DOHH2 (cell line): Measurements from ENCODE around the gene PEX5.

Source experiments
- H3F3A ChIP-seq: fragments of 200-600 bp; sonication (generic), shearing (Covaris generic); 2 replicates; pipeline ENCODE4 v1.6.0; 2016; ENCODE audit warnings: antibody characterized with exemption, mild to moderate bottlenecking; ENCODE audit not compliant: control insufficient read depth, insufficient read depth
- H3K27ac ChIP-seq: fragments of 200-600 bp; sonication (generic); 2 replicates; pipeline ENCODE4 v1.5.1; 2014; ENCODE audit warnings: low read depth, mild to moderate bottlenecking, low read length, moderate library complexity
- H3K27me3 ChIP-seq: fragments of 200-600 bp; sonication (generic); 2 replicates; pipeline ENCODE4 v1.6.1; 2014; ENCODE audit warnings: mild to moderate bottlenecking, low read length, mixed read lengths; ENCODE audit not compliant: control insufficient read depth
- H3K36me3 ChIP-seq: fragments of 200-600 bp; sonication (generic); 2 replicates; pipeline ENCODE4 v1.6.1; 2014; ENCODE audit warnings: mild to moderate bottlenecking, low read length, moderate library complexity, mixed read lengths; ENCODE audit not compliant: control insufficient read depth
- H3K4me1 ChIP-seq: fragments of 200-600 bp; sonication (generic); 2 replicates; pipeline ENCODE4 v1.6.1; 2014; ENCODE audit warnings: mild to moderate bottlenecking, low read length, mixed read lengths; ENCODE audit not compliant: control insufficient read depth
- H3K4me2 ChIP-seq: fragments of 200-600 bp; sonication (generic); 2 replicates; pipeline ENCODE4 v1.6.0; 2014; ENCODE audit warnings: mild to moderate bottlenecking, low read length, moderate library complexity
- H3K4me3 ChIP-seq: fragments of 200-600 bp; sonication (generic); 2 replicates; pipeline ENCODE4 v1.5.1; 2014; ENCODE audit warnings: mild to moderate bottlenecking, low read length, mixed read lengths
- H3K79me2 ChIP-seq: fragments of 200-600 bp; sonication (generic); 2 replicates; pipeline ENCODE4 v1.6.1; 2014; ENCODE audit warnings: mild to moderate bottlenecking, low read length, mixed read lengths; ENCODE audit not compliant: control insufficient read depth
- H3K9me2 ChIP-seq: fragments of 200-600 bp; sonication (generic); replicated peaks from 2 replicates; pipeline ENCODE4 v1.6.1; 2014; ENCODE audit warnings: mild to moderate bottlenecking, low read length, mixed read lengths; ENCODE audit not compliant: control insufficient read depth
- H3K9me3 ChIP-seq: fragments of 200-600 bp; sonication (generic); 2 replicates; pipeline ENCODE4 v1.6.1; 2014; ENCODE audit warnings: antibody characterized with exemption, low read length, mixed read lengths; ENCODE audit not compliant: control insufficient read depth, insufficient read depth
- H4K20me1 ChIP-seq: fragments of 200-600 bp; sonication (generic); 2 replicates; pipeline ENCODE4 v1.6.0; 2014; ENCODE audit warnings: low read depth, mild to moderate bottlenecking, antibody characterized with exemption, low read length, moderate library complexity; ENCODE audit not compliant: control insufficient read depth, insufficient read depth
- EZH2phosphoT487 ChIP-seq: fragments of 200-600 bp; sonication (generic); IDR thresholded peaks from 2 replicates; pipeline ENCODE4 v1.6.1; 2017; ENCODE audit warnings: borderline replicate concordance, mild to moderate bottlenecking, antibody characterized with exemption, low read length, moderate library complexity, mixed read lengths
- TF ChIP-seq, protein P1 (sequence below): fragments of 200-600 bp; sonication (generic); IDR thresholded peaks from one replicate; pipeline ENCODE4 v1.5.1; 2014; ENCODE audit warnings: antibody characterized with exemption, mild to moderate bottlenecking, low read depth, low read length; ENCODE audit not compliant: poor library complexity, severe bottlenecking

The PEX5 gene

DNA sequence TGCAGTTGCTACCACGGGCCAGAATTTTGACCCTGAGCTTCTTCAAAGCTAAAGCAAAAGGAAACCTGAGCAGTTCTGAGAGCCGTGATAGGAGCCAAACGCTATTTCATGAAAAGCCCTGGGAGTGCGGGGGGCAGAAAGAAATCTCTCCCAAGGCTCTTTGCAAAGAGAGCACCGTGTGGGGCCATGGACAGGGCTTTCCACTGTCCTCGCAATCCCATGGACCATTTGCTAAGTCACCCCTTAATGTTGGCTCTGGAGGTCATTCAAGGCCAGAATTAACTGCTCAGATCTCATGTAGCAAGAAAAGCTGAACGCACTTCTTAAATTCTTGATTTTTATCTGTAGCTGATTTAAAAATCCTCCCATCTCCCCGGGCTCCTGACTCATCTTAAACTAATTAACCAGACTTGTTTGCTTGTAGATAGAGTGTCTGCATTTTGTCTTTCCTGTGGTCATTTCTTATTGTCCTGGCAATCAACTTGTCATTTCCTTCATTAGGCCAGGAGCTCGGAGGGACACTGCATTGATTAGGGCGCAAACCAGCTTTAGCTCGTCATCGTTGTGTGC, 34.5 kb upstream of the PEX5 start:
- Histone ChIP-seq H3K27ac (no peak overlapping the region), H3K27me3 (no peaks in the 10 kb centered on the region), H3K9me3 (no peaks in the 10 kb centered on the region), H3K4me2 (no peak overlapping the region), H3K79me2 (no peaks in the 10 kb centered on the region), H3K4me1 (no peaks in the 10 kb centered on the region), H3F3A (no peaks in the 10 kb centered on the region), H4K20me1 (no peaks in the 10 kb centered on the region), H3K36me3 (no peaks in the 10 kb centered on the region), H3K9me2 (no peaks in the 10 kb centered on the region), H3K4me3 (no peak overlapping the region)
- TF ChIP-seq EZH2phosphoT487: no peak
- TF ChIP-seq, protein P1, sequence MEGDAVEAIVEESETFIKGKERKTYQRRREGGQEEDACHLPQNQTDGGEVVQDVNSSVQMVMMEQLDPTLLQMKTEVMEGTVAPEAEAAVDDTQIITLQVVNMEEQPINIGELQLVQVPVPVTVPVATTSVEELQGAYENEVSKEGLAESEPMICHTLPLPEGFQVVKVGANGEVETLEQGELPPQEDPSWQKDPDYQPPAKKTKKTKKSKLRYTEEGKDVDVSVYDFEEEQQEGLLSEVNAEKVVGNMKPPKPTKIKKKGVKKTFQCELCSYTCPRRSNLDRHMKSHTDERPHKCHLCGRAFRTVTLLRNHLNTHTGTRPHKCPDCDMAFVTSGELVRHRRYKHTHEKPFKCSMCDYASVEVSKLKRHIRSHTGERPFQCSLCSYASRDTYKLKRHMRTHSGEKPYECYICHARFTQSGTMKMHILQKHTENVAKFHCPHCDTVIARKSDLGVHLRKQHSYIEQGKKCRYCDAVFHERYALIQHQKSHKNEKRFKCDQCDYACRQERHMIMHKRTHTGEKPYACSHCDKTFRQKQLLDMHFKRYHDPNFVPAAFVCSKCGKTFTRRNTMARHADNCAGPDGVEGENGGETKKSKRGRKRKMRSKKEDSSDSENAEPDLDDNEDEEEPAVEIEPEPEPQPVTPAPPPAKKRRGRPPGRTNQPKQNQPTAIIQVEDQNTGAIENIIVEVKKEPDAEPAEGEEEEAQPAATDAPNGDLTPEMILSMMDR: no peak

DNA sequence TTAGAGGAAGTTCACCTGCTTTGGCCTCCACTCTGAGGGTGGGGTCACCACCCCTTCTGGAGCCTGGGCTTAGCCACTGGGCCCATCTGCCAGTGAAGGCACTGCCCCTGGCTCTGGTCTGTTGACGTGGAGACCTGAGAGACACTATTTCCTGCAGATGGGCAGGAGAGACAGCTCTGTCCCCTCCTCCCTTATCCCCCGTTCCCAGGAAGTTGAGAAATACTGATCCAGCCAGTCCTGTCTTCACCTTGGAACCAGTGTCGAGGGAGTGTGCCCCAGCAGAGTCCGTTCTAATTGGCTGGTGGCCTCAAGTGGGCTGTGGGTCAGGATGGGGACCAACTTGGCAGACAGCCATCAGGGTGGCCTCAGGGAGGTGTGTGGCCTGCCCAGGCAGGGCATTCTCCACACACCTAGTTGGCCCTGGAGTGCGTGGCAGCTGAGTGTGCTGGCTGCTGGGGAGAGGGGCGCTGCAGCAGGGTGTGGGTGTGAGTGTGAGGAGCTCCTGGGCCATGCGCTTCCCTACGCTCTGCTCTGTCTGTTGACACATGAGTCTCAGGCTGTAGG, 33.9 kb upstream of the PEX5 start:
- Histone ChIP-seq H3K27ac (no peak overlapping the region), H3K79me2 (no peaks in the 10 kb centered on the region), H3K27me3 (no peaks in the 10 kb centered on the region), H4K20me1 (no peaks in the 10 kb centered on the region), H3K4me1 (no peaks in the 10 kb centered on the region), H3K36me3 (no peaks in the 10 kb centered on the region), H3F3A (no peaks in the 10 kb centered on the region), H3K9me2 (no peaks in the 10 kb centered on the region), H3K9me3 (no peaks in the 10 kb centered on the region), H3K4me2 (no peak overlapping the region), H3K4me3 (no peak overlapping the region)
- TF ChIP-seq EZH2phosphoT487: no peak
- TF ChIP-seq, protein P1: no peak

DNA sequence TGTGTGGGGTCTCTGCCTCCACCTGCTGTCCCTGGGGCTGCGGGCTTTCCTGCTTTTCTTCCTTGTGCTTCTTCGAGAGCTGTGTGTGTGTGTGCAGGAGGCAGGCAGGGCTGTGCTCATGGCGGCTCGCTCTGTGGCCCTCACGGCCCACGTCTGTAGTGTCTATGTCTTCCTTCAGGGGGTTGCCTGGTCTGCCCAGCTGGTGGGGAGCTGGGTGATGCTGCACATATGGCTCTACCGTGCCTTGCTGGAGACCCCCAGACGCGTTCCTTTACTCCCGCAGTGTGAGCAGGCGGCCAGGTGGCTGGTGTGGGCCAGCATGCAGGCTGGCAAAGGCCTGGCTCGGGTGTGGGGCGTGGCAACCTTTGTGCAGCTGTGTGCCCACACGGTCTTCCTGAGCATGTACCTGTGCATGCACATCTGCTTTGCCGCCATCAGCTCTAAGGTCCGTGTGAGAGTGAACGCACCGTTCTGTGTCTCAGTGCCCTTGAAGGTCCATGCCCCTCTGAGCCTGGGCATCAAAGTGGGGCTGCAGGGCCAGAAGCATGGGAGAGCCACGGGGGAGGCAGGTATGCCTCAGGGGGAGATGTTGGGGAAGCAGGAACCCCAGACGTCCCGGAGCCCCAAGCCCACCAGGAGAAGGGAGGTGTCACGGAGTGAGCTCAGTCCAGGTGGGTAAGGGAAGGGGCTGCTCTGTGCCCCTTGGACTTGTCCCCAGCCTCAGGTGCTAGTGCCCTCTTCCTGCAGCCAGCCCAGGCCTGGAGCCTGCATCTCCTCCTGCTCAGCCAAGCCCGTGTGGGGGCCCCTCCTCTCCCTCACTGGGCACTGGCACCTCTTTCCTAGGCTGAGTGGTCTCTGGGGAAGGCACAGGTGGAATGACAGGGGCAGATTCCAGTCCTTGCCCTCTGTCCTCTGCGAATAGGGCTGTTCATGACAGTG, 33.0 kb upstream of the PEX5 start:
- Histone ChIP-seq H4K20me1 (no peaks in the 10 kb centered on the region), H3K36me3 (no peaks in the 10 kb centered on the region)

More for the DNA sequence above, 33.0 kb upstream of the PEX5 start:
- H3K4me1 ChIP-seq: no peaks in the 10 kb centered on the region
- H3K9me3 ChIP-seq: no peaks in the 10 kb centered on the region
- H3K4me2 ChIP-seq: no peak overlapping the region
- TF ChIP-seq, protein P1: no peak
- no peak for TF ChIP-seq EZH2phosphoT487
- H3K27ac ChIP-seq: no peak overlapping the region
- H3K4me3 ChIP-seq: no peak overlapping the region
- H3K27me3 ChIP-seq: no peaks in the 10 kb centered on the region
- no peaks in the 10 kb centered on the region for H3F3A ChIP-seq
- H3K9me2 ChIP-seq: no peaks in the 10 kb centered on the region
- no peaks in the 10 kb centered on the region for H3K79me2 ChIP-seq
